ENCODE data around the gene CSNK1G3.
"Not testable (repeated sequence)": the region's sequence is repeated elsewhere in the genome, so short reads cannot be mapped to it uniquely, and the experiment has no call there.

CSNK1G3 gene

DNA sequence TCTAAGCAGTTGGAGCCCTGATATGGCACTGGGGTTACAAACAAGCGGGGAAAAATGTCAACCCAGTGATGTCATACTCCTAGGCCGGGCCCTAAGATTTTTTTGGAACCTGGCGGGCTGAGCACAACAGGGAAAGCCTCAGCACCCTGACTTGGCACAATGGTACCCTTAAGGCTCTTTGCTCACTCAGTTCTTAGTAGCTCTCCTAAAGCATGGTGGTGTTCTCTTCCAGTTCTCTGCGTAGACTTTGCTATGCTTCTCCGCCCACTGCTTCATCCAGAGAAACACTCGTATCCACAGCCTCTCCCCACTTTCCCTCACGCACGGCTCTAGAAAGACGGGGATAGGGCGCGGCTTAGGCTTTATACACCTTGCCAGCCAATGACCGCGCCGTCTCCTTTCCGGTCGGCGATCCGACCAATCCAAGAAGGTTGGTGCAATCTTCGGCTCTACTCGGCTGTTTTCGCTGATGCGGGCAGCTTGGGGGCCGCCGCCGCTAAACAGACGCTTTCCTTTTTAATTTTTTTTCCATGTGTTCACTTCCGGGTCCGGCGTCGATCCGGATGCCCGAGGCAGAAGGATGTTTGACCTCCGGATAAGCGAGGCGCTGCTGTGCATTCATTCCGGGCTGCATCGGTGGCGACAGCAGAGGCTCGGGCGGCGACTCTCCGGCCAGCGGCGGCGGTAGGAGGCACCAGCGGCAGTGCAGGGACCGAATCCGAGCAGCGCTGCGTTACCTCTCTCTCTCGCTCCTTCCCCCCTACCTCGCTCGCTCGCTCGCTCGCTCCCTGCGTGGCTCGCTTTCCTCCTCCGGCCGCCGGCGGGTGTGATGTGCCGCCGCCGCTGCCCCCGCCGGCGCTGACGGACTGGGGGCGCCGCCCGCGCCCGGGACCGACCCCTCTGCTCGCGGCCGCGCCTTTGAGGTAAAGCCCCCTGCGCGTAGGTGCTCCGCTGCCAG is at the start of gene CSNK1G3:
Gene CSNK1G3 (plus strand): TSS at position 530 of the 958 bp plus-strand sequence. CDS start 33,487 bp downstream, outside the sequence.
- TF ChIP-seq EZH2 (IDR thresholded peaks at IDR 0.05; ENCODE audit: borderline replicate concordance, low read length) = no peak
- TF ChIP-seq, protein P1, sequence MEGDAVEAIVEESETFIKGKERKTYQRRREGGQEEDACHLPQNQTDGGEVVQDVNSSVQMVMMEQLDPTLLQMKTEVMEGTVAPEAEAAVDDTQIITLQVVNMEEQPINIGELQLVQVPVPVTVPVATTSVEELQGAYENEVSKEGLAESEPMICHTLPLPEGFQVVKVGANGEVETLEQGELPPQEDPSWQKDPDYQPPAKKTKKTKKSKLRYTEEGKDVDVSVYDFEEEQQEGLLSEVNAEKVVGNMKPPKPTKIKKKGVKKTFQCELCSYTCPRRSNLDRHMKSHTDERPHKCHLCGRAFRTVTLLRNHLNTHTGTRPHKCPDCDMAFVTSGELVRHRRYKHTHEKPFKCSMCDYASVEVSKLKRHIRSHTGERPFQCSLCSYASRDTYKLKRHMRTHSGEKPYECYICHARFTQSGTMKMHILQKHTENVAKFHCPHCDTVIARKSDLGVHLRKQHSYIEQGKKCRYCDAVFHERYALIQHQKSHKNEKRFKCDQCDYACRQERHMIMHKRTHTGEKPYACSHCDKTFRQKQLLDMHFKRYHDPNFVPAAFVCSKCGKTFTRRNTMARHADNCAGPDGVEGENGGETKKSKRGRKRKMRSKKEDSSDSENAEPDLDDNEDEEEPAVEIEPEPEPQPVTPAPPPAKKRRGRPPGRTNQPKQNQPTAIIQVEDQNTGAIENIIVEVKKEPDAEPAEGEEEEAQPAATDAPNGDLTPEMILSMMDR (IDR thresholded peaks at IDR 0.05; ENCODE audit: low read length) = peak; percentile 4; the same call in 1 of the 2 replicates
- no peaks in the 10 kb centered on the region for H4K20me1 ChIP-seq (ENCODE audit: insufficient read depth, low read length)
- H3K27ac ChIP-seq (ENCODE audit: low read depth, low read length, poor library complexity, severe bottlenecking) = peak within 1 kb of the TSS; percentile 68
- H3K9ac ChIP-seq (ENCODE audit: low read length) = peak within 1 kb of the TSS; percentile 76
- H3F3A ChIP-seq (ENCODE audit: insufficient read depth, low read length) = no peaks in the 10 kb centered on the region
- H2AFZ ChIP-seq (ENCODE audit: low read length) = 0 out of 2 replicates have a peak within 1 kb of the TSS, but pooled peaks have one; percentile 83
- H3K9me3 ChIP-seq (ENCODE audit: low read length) = no peaks in the 10 kb centered on the region
- no peaks in the 10 kb centered on the region for H3K36me3 ChIP-seq (ENCODE audit: insufficient read depth, low read length)
- peaks cover 43% of the 10 kb centered on the region for H3K4me1 ChIP-seq (ENCODE audit: insufficient read depth, low read length, severe bottlenecking)
- no peaks in the 10 kb centered on the region for H3K27me3 ChIP-seq (ENCODE audit: insufficient read depth, low read length)
- no peaks in the 10 kb centered on the region for H3K9me2 ChIP-seq (ENCODE audit: low read depth, low read length)
- peak within 1 kb of the TSS; percentile 94 for H3K4me2 ChIP-seq (ENCODE audit: low read length)
- peaks cover 43% of the 10 kb centered on the region for H3K79me2 ChIP-seq (ENCODE audit: insufficient read depth, low read length)
- peak within 1 kb of the TSS; percentile 81 for H3K4me3 ChIP-seq (ENCODE audit: low read depth, low read length, poor library complexity, severe bottlenecking)

DNA sequence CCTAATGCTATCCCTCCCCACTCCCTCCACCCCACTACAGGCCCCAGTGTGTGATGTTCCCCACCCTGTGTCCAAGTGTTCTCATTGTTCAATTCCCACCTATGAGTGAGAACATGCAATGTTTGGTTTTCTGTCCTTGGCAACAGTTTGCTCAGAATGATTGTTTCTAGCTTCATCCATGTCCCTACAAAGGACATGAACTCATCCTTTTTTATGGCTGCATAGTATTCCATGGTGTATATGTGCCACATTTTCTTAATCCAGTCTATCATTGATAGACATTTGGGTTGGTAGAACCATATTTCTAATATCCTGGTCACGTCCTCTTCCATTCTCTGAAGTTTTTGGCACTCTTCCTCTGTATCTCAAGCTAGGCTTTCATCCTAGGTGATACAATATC is 45.1 kb upstream of the CSNK1G3 start:
- not testable (repeated sequence) for H3K9me2 ChIP-seq (ENCODE audit: low read depth, low read length); H3K9me3 ChIP-seq (ENCODE audit: low read length); H3K27ac ChIP-seq (ENCODE audit: low read depth, low read length, poor library complexity, severe bottlenecking); H3K27me3 ChIP-seq (ENCODE audit: insufficient read depth, low read length); H3K36me3 ChIP-seq (ENCODE audit: insufficient read depth, low read length); H3K4me2 ChIP-seq (ENCODE audit: low read length); H2AFZ ChIP-seq (ENCODE audit: low read length); H4K20me1 ChIP-seq (ENCODE audit: insufficient read depth, low read length); H3K9ac ChIP-seq (ENCODE audit: low read length); H3K4me3 ChIP-seq (ENCODE audit: low read depth, low read length, poor library complexity, severe bottlenecking); H3K79me2 ChIP-seq (ENCODE audit: insufficient read depth, low read length); H3F3A ChIP-seq (ENCODE audit: insufficient read depth, low read length); H3K4me1 ChIP-seq (ENCODE audit: insufficient read depth, low read length, severe bottlenecking)

DNA sequence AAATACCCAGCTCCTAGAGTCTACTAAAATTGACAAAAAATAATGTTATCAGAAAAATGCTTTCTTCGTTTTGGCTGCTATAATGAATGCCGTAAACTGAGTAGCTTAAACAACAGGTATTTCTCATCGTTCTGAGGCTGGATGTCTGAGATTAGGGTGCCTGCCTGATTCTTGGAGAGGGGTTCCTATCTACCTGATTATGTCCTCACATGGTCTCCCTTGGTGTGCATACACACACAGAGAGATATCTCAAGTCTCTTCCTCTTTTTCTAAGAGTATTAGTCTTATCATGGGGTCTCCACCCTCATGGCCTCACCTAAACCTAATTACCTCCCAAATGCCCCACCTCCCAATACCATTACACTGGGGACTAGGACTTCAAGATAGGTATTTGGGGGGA is 40.6 kb upstream of the CSNK1G3 start:
- Histone ChIP-seq H3K9me3 (ENCODE audit: low read length) (0 out of 2 replicates have a peak, but pooled peaks cover 2% of the 10 kb centered on the region), H3K4me3 (ENCODE audit: low read depth, low read length, poor library complexity, severe bottlenecking) (no peak overlapping the region), H3K27me3 (ENCODE audit: insufficient read depth, low read length) (no peaks in the 10 kb centered on the region), H3F3A (ENCODE audit: insufficient read depth, low read length) (no peaks in the 10 kb centered on the region), H3K9ac (ENCODE audit: low read length) (no peak overlapping the region), H2AFZ (ENCODE audit: low read length) (no peak overlapping the region), H3K27ac (ENCODE audit: low read depth, low read length, poor library complexity, severe bottlenecking) (no peak overlapping the region), H3K9me2 (ENCODE audit: low read depth, low read length) (no peaks in the 10 kb centered on the region), H3K4me2 (ENCODE audit: low read length) (no peak overlapping the region), H3K4me1 (ENCODE audit: insufficient read depth, low read length, severe bottlenecking) (no peaks in the 10 kb centered on the region), H4K20me1 (ENCODE audit: insufficient read depth, low read length) (no peaks in the 10 kb centered on the region), H3K79me2 (ENCODE audit: insufficient read depth, low read length) (no peaks in the 10 kb centered on the region), H3K36me3 (ENCODE audit: insufficient read depth, low read length) (no peaks in the 10 kb centered on the region)
- TF ChIP-seq, protein P1 (IDR thresholded peaks at IDR 0.05; ENCODE audit: low read length) = no peak
- TF ChIP-seq EZH2 (IDR thresholded peaks at IDR 0.05; ENCODE audit: borderline replicate concordance, low read length) = no peak
